Kidney glomerular epithelial cell (primary cell): ENCODE results near the gene CIAO2A.
"Not testable (repeated sequence)": the region's sequence is repeated elsewhere in the genome, so short reads cannot be mapped to it uniquely, and the experiment has no call there.

Experiments used
- DNase-seq: peaks from one replicate; lab custom pipeline; 2025; lab: John Stamatoyannopoulos, UW

Gene CIAO2A

GRCh38 chr15:64071931-64072765, 21.5 kb downstream of the CIAO2A start:
- DNase-seq = no peak

- DNase-seq = peak; percentile 27
Observed at GRCh38 chr15:64070965-64071851, 22.4 kb downstream of the CIAO2A start.

- no peak for DNase-seq
Observed at GRCh38 chr15:64070106-64070505, 23.5 kb downstream of the CIAO2A start.

DNA sequence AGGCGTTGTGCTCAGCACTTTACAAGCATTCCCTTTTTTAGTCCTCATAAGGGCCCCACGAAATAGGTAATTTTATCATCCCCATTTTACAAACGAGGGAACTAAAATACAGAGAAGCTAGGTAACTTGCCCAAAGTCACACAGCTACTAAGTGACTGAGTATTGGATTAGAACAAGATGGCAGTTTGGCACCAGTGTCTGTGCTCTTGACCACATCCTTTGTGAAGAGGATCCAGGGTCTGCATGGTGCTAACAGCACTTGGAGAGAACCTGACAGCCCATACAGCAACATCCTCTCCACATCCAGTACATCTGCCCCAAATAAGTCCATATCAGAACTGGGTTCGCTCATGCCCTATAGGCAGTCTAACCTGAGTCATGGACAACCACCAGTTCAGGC, 25.5 kb downstream of the CIAO2A start:
- no peak for DNase-seq

DNA sequence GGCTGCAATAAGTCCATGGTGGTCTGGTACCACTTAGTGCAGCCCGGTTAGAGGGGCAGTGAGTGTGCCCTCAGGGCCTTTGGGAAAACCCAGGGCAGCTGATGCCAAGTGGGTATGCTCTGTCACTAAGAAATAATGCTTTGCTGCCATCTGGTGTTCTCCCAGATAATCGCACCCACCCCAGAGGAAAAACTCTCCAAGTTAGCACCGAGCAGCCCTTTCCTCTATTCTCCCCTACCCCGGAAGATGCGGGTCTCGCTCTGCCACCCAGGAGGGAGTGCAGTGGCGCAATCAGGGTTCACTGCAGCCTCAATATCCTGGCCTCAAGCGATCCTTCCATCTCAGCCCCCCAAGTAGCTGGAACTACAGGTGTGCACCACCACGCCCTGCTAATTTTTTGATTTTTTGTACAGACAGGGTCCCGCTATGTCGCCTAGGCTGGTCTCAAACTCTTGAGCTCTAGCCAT, 26.0 kb downstream of the CIAO2A start:
- DNase-seq = peak; percentile 65

DNA sequence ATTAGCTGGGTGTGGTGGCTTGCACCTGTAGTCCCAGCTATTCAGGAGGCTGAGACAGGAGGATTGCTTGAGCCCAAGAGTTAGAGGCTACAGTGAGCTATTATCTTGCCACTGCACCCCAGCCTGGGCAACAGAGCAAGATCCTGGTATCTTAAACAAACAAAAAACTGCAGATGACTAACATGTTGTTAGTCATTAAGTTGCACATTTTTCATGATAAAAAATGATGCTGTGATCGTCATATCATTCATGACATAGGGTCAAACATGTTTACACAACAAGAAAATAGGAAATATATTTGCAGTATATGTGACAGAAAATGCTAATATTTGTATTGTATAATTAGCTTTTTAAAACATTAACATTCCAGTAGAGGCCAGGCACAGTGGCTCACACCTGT, 27.2 kb downstream of the CIAO2A start:
- DNase-seq = no peak

DNA sequence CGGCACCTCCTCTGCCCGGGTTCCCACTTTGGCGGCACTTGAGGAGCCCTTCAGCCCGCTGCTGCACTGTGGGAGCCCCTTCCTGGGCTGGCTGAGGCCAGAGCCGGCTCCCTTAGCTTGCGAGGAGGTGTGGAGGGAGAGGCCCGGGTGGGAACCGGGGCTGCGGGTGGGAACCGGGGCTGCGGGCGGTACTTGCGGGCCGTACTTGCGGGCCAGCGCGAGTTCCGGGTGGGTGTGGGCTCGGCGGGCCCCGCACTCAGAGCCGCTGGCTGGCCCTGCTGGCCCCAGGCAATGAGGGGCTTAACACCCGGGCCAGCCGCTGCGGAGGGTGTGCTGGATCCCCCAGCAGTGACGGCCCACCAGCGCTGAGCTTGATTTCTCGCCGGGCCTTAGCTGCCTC, 32.9 kb downstream of the CIAO2A start:
- no peak for DNase-seq

GRCh38 chr15:64059104-64059503, 34.5 kb downstream of the CIAO2A start:
- DNase-seq = not testable (repeated sequence)

DNA sequence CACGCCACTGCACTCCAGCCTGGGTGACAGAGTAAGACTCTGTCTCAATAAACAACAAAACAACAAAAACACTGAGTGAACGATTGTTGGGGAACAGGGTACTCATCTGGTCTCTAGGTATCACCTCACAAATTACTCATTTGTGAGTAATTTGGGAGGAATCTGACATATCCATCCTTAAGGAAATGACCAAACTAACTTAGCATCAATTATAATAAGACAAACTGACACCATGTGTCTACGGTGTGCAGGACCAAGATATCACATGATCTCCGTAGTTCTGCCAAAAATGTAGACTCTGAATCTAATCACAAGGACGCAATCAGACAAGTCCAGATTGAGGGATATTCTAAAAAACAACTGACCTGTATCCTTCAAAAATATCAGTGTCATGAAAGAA, 35.4 kb downstream of the CIAO2A start:
- no peak for DNase-seq

GRCh38 chr15:64053674-64054073, 40.0 kb downstream of the CIAO2A start:
- DNase-seq = not testable (repeated sequence)

- DNase-seq = no peak
Observed at GRCh38 chr15:64052925-64053491, 40.6 kb downstream of the CIAO2A start.

DNA sequence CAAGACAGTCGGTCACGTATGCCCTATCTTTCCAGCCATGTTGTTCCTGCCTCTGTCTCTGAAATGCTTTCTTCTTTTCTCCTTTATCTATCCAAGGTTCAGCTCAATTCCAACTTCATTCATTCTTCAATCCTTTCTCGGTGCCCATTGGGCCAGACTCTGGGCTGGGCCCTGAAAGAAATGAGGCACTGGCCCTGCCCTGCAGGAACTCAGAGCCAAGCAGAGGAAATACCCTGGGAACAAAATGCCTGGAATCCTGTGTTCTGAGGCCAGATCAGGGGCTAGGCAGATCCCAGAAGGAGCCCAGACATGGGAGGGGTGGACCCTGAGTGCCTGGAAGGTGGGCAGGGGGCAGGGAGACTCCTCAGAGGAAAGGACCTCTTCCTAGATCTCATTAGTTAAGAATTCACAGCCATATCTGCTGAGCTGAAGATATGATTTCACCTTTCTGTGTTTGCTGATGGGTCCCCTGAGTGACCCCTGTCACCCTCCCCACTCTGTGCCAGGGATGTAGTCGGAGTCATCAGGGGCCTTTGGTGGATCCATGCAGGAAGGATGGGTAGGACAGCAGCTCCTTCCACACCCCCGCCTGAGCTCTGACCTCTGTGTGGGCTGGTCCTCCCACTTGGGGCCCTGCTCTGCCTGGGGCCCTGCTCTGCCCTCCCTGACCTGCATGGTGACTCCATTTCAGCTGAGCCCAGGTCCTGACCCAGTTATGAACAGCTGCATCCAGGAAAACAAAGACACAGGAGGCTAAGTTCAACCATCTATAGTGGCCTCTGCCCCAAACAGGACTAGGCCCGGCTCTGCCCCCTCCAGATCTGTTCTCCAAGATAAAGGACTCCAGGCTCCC, 42.0 kb downstream of the CIAO2A start:
- no peak for DNase-seq

GRCh38 chr15:64051093-64051402, 42.6 kb downstream of the CIAO2A start:
- no peak for DNase-seq

DNA sequence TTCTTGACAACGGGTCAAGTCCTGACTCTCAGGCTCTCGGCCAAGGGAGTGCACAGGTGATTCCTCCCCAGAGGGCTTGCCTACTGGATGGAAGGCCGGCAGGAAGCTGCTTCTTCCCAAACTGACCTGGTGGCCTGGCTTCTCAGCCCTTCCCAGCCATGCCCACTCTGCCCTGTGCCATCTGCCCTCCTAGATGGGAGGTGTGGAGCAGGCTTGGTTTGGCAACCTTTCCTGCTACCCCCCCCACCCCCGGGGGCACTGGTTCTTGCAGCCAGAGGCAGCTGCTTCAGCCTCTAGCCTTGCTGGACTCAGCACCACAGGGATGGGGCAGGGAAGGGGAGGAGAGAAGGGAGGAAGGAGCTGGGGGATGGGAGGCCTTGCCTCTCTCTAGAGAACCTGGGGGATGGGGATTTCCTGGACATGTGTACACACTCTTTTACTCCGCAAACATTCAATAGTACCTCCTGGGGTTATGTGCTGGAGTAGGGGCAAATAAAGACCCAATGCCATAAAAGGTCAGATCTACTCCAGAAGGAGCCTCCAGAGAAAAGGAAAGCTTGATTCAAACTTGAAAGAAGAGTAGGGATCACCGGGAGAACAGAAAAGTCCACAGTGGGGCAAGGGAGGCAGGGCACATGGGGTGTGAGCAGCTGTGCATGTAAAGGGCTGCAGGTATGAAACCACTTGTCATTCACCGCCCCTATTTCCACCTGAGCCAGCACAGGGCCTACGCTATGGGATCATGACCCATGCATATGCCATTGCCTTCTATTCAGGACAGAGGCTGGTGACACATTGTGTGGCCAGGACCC, 43.2 kb downstream of the CIAO2A start:
- no peak for DNase-seq

- no peak for DNase-seq
Observed at GRCh38 chr15:64048781-64049460, 44.7 kb downstream of the CIAO2A start.

GRCh38 chr15:64046421-64047153, 47.1 kb downstream of the CIAO2A start, which contains the start of gene DAPK2:
Gene DAPK2, minus strand, starts transcription at chr15:64046485. Its CDS starts 6,224 bp downstream, at chr15:64040261.
- peak; percentile 29 for DNase-seq

DNA sequence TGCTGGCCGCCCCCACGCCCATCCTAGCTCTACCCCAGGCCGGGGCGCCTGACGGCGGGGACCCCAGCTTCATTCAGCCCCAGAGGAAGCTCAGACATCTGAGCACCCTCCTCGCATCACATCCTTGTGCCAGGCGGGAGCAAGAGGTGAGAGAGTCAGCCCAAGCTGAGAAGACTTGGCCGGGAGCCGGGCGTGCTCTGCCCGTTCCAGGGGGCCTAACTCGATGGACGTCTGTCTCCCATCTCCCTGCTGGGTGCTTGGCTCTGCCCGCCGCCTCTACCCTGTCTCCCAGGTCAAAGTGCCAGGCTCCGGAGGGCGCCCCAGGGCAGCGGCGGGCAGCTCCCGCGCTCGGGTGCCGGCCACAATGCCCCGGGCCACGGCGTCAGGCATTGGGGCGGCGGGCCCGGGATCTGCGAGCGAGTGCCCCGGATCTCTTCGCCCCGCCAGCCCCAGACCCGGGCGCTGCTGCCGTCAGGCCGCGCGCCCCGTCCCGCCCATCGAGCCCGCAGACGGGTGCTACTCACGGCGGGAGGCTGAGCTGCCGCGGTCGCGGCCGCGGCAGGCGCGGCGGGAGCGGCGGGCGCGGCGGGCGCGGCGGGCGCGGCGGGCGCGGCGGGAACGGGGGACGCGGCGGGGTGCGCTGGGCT, 47.7 kb downstream of the CIAO2A start:
- no peak for DNase-seq

DNA sequence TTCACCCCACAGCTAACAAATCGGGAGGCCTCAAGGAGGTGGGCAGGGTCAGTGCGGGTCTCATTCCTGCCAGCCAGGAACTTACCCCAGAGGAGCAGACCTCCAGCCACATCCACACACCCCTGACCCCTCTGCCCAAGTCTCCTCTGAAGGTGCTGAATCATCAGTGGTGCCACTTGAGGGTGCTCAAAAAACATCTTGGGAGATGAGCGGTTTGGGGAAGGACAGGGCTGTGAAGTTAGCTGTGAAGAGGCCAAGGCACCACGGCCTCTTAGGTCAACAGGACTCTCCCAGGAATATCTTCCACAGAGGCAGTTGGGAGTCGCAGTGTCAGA, 48.6 kb downstream of the CIAO2A start:
- no peak for DNase-seq
